NCI-H524 treated with DMSO at 0.1 percent for 48 hours (cell line): ENCODE data around the gene AVPR1B.
A peak's percentile ranks its signal among the peaks of the same experiment; 100 is the strongest.

Experiments
- DNase-seq: peaks from one replicate; lab custom pipeline; 2025; lab: John Stamatoyannopoulos, UW

The AVPR1B gene

GRCh38 chr1:206112600-206113301 lies 4.4 kb downstream of the AVPR1B start:
- no peak for DNase-seq

DNA sequence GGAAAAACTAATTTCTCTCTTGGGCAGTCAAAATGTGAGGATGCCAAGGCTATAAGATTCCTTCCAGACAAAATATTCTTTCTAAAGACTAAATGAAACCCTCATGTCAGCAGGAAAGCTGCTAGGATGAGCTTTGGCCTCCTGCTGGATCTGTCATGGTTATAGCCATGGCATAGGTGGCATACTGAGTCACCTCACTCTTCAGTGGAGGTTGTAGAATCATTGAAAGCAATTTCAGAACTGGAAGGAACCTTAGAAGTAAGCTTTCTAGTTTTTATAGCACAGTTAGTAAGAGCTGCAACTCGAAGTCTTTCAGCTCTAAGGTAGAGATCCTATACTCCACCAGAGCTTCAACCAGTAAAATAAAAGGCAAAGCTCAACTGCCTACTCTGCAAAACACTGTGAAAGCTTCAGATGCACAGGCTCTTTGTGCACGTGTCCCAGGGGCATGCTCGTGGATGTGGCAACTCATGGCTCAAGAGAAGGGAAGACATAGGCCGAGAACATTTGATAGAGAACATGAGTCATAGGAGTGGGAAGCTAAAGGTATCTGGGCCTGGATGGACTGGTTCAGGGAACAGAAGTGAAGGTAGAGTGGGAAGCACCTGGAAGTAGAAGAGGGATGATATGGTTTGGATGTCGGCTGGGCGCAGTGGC lies 5.8 kb downstream of the AVPR1B start:
- DNase-seq, result no peak

DNA sequence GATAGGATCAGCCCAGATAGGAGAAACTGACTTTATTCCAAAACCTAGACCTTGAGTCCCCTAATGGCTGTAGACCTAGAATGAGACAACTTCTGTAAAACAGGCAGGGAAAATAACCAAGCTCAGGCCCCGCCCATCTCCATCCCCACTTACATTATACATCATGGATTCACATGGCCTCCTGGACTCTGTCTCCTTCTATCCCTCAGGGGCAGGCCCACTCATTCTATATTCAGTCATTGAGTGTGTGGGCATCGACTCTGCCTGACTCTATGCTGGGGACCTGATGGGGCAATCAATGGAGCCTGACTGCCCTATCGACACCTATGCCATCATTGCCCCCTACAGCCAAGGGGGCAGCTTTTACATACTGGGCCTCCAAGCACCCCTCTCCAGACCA lies 6.4 kb downstream of the AVPR1B start:
- no peak for DNase-seq

GRCh38 chr1:206110161-206110560 lies 7.0 kb downstream of the AVPR1B start:
- no peak for DNase-seq

GRCh38 chr1:206109718-206110117 lies 7.5 kb downstream of the AVPR1B start:
- no peak for DNase-seq

- no peak for DNase-seq
Measured at GRCh38 chr1:206108635-206109034, 8.6 kb downstream of the AVPR1B start.

GRCh38 chr1:206107168-206107544 lies 10.0 kb downstream of the AVPR1B start:
- no peak for DNase-seq

DNA sequence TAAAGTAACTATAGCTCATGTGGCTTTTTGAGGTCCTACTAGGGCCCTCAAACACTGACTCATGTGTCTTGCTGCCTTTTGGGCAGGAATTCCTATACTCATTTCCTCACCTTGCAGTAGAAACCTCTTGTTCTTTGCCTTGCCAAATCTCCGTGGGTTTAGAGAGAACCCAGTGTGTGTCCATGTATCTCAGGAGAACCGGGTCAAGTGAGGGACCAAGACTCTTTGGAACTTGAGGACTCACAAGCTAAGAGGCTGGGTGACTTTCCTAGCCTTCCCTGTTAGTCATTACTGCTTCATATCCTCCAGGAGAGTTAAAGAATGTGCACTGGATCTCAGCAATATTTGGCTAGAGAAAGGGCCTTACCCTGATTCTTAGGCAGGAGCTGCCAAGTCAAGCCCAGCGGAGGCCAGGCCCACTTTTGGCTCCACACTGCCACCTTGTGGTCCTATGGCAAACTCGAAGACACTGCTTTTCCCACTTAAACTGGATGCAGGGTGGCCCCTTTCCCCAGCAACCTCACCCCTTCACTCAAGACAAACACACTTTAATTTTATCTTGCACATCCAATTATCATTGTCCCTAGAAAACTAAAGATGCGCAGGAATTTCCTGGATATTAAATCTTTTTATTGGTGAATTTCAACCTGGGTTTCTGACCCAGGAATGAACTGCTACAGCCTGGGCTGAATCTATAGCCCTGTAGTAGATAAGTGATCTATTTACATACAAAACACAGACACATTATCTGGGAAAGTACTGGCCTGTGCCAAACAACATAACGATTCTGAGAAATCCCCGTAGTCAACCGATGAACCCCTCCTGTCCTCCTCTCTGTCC lies 10.6 kb downstream of the AVPR1B start:
- no peak for DNase-seq

DNA sequence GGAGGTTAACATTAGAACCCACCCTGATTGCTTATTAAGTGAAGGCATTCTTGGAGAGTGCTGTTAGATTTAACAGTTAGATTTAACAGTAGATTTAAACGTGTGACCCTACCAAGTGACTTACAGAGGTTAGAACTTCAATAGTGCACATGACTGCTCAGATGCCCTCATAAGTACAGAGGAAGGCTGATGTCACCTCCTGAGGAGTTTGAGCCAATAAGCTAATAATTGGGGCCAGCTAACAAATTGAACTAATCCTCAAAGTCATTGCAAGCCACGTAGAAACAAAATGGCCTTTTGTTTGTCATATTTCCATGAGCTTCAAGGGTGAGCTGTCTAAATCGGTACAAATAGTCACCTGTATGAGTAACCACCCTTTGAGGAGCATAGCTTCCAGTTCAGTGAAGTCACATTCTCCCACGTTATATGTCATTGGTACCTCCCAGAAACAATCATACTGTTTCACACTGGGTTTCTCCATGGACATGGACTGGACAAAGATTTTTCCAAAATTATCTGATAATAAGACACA lies 11.7 kb downstream of the AVPR1B start:
- DNase-seq, result no peak

- no peak for DNase-seq
Measured at GRCh38 chr1:206103979-206104378, 13.2 kb downstream of the AVPR1B start.

DNA sequence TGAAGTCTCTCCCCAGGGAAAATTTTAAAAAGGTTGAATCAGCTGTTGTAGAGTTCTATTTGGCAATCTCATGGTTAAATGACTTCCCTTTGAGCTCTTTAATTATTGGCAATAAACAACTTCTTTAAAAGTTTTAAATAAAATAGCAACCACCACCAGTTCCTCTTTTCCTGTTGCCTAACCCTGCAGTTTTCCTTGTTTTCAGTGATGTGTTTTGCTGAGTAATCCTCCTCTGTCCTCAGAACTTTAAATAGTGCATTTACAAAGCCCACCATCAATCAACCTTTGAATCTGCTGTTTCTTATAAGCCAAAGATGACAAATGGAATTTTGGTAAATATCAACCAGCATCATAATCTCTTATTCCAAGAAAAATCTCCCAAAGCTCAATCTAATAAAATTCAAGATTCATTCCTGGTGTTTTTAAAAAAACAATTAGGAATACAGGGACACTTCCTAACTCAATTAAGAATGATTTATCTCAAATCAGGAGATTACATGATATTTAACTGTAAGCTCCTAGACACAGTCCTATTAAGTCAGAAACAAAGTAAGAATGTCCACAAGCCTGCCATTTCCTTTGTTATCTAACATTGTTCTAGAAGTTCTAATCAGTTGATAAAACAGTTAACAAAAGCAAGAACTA lies 14.8 kb downstream of the AVPR1B start:
- DNase-seq, result no peak

DNA sequence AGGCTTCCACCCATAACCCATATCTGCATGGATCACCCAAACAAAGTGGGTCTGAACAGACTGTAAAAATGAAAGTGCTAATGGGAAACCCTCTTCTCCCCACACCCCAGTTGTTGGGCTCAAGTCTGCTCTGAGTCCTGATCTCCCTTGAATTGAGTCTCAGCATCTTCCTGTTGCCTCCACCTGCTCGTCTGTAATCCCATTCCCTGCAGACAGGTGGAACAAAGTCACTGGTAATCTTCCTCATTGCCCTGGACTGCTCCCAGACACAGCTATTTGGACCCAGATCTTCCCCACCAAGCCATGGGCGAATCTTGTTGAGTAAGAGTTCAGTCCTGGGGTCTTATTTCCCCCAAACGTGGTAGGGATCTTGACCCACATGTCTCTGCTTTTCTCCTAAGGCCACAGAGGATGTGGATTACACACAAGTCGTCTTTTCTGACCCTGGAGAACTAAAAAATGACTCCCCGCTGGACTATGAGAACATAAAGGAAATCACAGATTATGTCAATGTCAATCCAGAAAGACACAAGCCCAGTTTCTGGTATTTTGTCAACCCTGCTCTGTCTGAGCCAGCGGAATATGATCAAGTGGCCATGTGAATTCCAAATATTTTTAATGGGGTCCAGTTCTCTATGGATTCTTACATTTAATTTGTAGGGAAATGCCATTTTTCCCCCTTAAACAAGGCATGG lies 15.7 kb downstream of the AVPR1B start:
- no peak for DNase-seq

- DNase-seq, result no peak
Measured at GRCh38 chr1:206100226-206100815, 16.9 kb downstream of the AVPR1B start.

DNA sequence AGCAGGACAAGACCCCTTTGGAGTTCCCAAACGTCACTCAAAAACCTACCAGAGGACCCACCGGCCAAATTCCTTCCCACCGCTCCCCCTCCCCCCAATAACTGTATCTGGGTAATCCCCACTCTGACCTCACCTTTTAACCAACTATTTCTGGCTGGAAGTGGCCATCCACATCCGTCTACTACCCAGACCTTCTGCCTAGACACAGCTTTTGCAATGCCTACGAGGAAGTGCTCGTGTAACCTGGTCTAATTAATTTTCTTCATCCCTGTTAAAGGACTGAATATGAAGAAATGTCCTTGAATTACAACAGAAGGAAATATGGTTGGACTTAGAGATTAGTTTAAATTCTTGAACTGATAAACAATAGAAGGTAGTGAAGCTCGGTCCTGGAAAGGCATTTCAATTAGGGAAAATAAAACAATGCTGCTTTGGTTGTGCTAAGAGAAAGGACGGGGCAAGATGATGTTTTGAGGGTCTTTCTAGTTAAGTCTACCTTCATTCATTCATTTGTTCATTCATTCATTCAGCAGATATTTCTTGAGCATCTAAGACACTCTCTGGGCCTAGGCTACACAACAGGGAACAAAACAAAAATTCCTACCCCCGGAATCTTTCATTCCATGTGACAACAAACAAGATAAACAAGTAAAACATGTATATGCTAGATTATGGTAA lies 18.8 kb downstream of the AVPR1B start:
- DNase-seq, result no peak

DNA sequence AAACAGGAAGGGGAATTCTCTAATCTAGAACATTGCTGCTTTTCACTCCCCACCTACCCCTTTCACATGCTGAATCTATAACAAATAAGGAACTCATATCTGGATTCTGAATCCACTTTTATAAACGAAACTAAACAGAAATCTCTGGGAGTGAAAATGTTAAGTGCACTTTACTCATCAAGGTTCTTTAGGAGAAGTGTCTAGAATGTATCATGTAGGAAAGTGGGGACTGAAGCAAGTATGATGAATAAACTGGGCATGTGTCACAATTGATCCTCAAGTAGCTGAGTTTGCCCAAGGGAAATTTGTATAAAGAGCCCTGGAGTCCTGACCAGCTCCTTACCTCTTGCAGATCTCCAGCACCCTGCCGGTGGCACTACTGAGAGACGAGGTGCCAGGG lies 19.8 kb downstream of the AVPR1B start:
- DNase-seq, result no peak

DNA sequence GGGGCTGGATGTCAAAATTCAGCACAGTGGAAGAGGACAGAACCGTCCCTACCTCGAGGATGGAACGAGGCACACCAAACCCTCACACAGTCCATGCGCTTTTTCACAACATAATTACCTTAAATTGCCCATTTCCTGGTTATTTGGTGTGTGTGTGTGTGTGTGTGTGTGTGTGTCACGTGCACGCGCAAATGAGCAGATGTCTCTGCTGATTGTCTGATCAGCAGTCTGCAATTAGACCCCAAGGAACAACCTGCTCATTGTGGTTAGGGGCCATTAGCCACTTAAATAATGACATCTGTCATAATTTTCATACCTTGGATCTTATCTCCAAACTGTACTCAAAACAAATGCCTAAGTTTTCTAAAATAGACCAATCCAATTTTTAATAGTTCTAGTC lies 23.2 kb downstream of the AVPR1B start:
- peak; percentile 56 for DNase-seq

DNA sequence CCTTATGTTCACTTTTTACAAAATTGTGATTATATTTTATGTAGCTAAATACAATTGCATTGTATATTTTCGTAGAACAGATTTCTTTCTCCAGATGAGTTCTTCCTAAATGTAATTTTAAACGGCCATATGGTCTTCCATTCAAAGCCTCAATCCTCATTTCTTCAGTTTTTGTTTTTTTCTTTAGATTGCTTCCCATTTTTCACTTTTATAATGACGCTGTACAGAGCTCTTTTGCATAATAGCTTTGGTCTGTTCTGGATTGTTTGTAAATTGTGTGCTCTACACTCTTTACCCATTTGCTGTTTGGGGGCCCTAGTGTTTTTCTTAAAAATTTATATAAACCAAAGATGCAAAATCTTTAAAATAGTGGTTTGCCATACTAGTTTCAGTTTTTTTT lies 27.8 kb downstream of the AVPR1B start:
- DNase-seq, result no peak

GRCh38 chr1:206087091-206087490 lies 30.1 kb downstream of the AVPR1B start:
- DNase-seq, result no peak

DNA sequence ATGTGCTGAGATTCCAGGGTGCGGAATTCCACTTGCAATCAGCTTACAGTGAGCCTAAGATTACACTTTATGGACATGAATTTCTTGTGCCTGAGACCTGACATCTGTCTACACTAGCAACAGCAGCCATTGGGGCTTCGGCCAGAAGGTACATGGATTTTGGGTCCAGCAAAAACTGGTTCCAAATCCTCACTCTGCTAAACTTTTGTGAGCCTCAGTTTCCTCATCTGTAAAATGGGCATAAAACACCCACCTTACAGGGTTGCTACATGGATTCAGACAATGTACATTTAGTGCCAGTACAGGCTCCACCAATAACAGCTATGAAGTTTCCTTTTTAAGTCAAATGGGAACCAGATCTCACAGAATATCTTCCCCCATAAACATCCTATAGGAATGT lies 33.4 kb downstream of the AVPR1B start:
- no peak for DNase-seq

DNA sequence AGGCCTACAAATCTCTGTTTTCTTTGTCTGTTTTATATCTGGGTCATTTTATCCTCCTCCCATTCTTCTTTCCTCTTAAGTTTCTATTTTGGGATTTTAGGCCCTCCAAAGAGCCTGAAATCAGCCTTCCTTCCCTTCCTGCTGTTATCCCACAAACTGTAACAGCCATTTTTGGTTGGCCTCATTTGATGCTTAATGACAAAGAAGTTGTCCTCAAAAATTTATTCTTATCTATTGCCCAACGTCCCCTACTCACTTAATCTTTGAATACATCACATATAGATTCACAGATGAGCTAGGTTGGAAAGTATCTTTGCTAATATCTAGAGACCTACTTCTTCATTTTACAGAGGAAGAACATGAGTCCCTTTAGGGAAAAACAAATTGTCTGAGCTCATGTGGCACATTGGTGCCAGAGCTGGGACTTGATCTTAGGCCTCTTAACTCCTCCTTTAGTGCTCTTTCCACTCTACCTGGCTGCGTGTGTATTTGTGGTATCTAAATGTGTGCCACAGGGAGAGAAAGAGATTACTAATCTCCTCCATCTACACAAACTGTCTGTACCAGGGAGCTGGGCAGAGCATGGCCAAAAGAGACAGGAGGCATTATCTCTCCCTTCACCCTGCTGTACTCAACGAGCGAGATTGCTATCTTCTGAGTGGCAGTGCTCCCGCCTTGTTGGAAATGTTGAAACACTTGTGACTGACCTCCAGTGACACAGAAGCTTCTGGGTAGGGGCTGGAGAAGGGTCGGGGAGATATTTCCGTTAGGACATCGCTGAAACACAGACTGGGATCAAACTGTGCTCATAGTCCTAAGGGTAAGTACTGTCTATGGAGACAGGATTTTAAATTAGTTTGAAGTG lies 34.1 kb downstream of the AVPR1B start:
- DNase-seq, result no peak
